Spleen (tissue), 7 donors: ENCODE measurements around the gene SCML1.

Experiments
- POLR2A ChIP-seq, 3 donors: fragments of 450-650 bp; IDR thresholded peaks; one replicate each; pipeline ENCODE4 v1.5.1; 2017; ENCODE audit warnings: antibody characterized with exemption in 3 of 3, mild to moderate bottlenecking in 1 of 3
- POLR2AphosphoS5 ChIP-seq, 3 donors: sonication (generic); formaldehyde crosslinking; IDR thresholded peaks; one replicate each; pipeline ENCODE4 v1.5.1; 2017; ENCODE audit warnings: antibody characterized with exemption in 3 of 3
- TF ChIP-seq, protein P1 (sequence below), 11 experiments: fragments of 200-600 bp in 7 of 11; fragments of 450-650 bp in 4 of 11; sonication (generic) in 4 of 11; IDR thresholded peaks in 8 of 11; conservative IDR thresholded peaks in 3 of 11; 1 replicate in 7 of 11; 2 replicates in 4 of 11; pipeline versions ENCODE4 v1.4.0 to v1.8.0; 2016 to 2021; ENCODE audit warnings: antibody characterized with exemption in 11 of 11, inconsistent platforms in 4 of 11, mild to moderate bottlenecking in 1 of 11
- donor health status: DM: no; HTN: no; CAD: no; lungs with moderate emphysema.
- donor health status: DM: no; HTN: no; CAD: no.
- donor health status: DM: no; HTN: no; CAD: no.

DNA sequence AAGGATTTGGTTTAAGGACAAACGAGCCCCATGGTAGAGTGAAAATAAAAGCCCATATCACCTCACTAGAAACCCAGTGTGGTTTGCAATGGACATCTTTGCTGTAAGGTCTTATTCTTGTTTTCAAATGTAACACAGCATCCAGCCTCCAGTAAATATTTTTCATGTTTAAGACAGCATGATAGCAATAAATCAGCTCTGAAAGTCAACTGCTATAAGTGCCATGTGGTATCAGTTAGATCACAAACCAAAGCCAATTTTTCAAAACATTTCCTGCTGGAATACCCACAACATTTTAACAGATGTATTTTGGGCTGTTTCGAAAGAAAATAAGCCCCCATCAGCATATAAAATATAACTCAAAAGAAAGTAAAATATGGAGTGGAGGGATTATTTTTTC lies 24.0 kb upstream of the SCML1 start:
- TF ChIP-seq, protein P1, sequence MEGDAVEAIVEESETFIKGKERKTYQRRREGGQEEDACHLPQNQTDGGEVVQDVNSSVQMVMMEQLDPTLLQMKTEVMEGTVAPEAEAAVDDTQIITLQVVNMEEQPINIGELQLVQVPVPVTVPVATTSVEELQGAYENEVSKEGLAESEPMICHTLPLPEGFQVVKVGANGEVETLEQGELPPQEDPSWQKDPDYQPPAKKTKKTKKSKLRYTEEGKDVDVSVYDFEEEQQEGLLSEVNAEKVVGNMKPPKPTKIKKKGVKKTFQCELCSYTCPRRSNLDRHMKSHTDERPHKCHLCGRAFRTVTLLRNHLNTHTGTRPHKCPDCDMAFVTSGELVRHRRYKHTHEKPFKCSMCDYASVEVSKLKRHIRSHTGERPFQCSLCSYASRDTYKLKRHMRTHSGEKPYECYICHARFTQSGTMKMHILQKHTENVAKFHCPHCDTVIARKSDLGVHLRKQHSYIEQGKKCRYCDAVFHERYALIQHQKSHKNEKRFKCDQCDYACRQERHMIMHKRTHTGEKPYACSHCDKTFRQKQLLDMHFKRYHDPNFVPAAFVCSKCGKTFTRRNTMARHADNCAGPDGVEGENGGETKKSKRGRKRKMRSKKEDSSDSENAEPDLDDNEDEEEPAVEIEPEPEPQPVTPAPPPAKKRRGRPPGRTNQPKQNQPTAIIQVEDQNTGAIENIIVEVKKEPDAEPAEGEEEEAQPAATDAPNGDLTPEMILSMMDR (IDR thresholded peaks at IDR 0.05 in 8 of 11, conservative IDR thresholded peaks at IDR 0.05 in 3 of 11), result no peak
- TF ChIP-seq POLR2AphosphoS5 (IDR thresholded peaks at IDR 0.05) (no peak), POLR2A (IDR thresholded peaks at IDR 0.05) (no peak)
